ENCODE data around the gene ZAP70.

DNA sequence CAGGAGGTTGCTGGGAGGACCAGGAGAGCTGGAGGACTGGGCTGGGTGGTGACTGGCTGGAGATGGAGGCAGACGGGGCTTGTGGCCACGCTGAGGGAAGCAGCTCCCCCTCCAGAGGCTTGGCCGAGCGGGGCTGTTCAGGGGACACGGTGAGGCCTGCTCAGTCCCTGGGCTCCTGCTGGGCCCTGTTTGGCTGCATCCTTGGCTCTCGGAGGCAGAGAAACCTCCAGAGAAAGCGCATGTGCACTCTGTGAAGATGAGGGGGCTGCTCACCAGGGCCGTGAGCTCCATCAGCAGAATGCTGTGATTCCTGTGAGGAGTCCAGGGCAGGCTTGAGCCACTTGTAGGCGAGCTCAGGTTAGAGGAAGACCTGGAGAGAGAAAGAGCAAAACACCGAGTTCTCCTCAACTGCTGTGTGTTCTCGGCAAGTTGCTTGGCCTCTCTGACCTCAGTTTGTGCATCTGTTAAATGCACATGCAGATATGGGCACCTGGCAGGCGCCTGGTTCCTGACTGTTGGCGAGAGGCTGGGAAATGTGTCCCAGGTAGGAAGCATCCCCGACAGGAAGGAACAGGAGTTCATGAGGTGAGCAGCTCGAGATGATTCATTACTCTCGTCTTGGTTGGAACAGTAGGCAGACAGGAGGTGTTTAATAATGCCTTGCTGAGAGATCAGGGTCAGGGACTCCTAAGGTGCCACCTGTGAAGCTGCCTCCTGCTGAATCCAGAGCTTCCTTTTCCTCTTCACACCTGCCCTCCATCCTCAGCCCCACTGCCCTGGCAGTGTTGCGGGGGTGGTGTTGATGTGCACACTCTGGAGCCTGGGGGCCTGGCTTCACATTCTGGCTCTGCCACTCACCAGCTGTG is 941 bp downstream of the ZAP70 start:
- TF ChIP-seq EZH2phosphoT487 (IDR thresholded peaks at IDR 0.05; ENCODE audit: borderline replicate concordance) (no peak), CTCF (conservative IDR thresholded peaks at IDR 0.05; ENCODE audit: low read length) (no peak)

Measured in Loucy (cell line).